ENCODE measurements around the gene SIRT7.

DNA sequence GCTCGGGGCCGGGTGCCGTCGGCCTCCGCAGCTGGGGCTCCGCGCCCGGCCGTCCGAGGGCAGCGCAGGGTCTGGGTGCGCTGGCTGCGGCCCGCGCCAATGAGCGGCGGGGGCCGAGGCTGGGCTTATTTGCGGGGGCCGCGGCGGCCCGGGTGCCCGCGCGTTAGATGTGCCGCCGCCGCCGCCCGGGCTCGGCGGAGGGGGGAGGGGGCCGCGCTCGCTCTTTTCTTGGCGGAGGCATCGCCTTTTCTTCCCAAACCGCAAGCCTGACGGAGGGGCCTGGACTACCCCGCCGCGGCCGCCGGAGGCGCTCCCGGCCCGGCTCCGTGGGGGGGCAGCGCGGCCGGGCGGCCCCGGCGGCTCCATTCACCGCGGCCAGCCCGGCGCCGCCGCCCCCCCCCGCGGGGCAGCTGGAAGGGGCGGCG, 43.1 kb upstream of the SIRT7 start, which contains the start of gene NOTUM:
- TF ChIP-seq, protein P1, sequence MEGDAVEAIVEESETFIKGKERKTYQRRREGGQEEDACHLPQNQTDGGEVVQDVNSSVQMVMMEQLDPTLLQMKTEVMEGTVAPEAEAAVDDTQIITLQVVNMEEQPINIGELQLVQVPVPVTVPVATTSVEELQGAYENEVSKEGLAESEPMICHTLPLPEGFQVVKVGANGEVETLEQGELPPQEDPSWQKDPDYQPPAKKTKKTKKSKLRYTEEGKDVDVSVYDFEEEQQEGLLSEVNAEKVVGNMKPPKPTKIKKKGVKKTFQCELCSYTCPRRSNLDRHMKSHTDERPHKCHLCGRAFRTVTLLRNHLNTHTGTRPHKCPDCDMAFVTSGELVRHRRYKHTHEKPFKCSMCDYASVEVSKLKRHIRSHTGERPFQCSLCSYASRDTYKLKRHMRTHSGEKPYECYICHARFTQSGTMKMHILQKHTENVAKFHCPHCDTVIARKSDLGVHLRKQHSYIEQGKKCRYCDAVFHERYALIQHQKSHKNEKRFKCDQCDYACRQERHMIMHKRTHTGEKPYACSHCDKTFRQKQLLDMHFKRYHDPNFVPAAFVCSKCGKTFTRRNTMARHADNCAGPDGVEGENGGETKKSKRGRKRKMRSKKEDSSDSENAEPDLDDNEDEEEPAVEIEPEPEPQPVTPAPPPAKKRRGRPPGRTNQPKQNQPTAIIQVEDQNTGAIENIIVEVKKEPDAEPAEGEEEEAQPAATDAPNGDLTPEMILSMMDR (IDR thresholded peaks at IDR 0.05) = no peak
- TF ChIP-seq EP300 (IDR thresholded peaks at IDR 0.05) (no peak), POLR2A (IDR thresholded peaks at IDR 0.05) (no peak), POLR2AphosphoS5 (IDR thresholded peaks at IDR 0.05) (no peak)
